ENCODE data around the gene FRG1.
"Not testable (repeated sequence)": the region's sequence is repeated elsewhere in the genome, so short reads cannot be mapped to it uniquely, and the experiment has no call there.

FRG1 gene

GRCh38 chr4:189940178-189941004 is at the start of gene FRG1:
FRG1 (plus strand) TSS chr4:189940872; CDS start chr4:189941010, 138 bp downstream.
- peak; percentile 96 for DNase-seq

GRCh38 chr4:189897667-189898066 is 43.0 kb upstream of the FRG1 start:
- no peak for DNase-seq

- DNase-seq, result not testable (repeated sequence)
Measured at GRCh38 chr4:189899481-189900015, 41.1 kb upstream of the FRG1 start.

- peak; percentile 22 for DNase-seq
Measured at GRCh38 chr4:189904420-189905027, 36.1 kb upstream of the FRG1 start.

GRCh38 chr4:189912170-189912569 is 28.5 kb upstream of the FRG1 start:
- DNase-seq, result no peak

GRCh38 chr4:189917161-189917891 is 23.3 kb upstream of the FRG1 start:
- DNase-seq, result no peak

- no peak for DNase-seq
Measured at GRCh38 chr4:189921058-189921457, 19.6 kb upstream of the FRG1 start.

- DNase-seq, result not testable (repeated sequence)
Measured at GRCh38 chr4:189926742-189927141, 13.9 kb upstream of the FRG1 start.

- DNase-seq, result no peak
Measured at GRCh38 chr4:189941005-189941450, 356 bp downstream of the FRG1 start.

- DNase-seq, result not testable (repeated sequence)
Measured at GRCh38 chr4:189942412-189942811, 1.7 kb downstream of the FRG1 start.

GRCh38 chr4:189944077-189944476 is 3.4 kb downstream of the FRG1 start:
- not testable (repeated sequence) for DNase-seq

- not testable (repeated sequence) for DNase-seq
Measured at GRCh38 chr4:189946906-189947305, 6.2 kb downstream of the FRG1 start.

GRCh38 chr4:189948486-189948885 is 7.8 kb downstream of the FRG1 start:
- not testable (repeated sequence) for DNase-seq

GRCh38 chr4:189969291-189969690 is 28.6 kb downstream of the FRG1 start:
- DNase-seq, result not testable (repeated sequence)

- DNase-seq, result no peak
Measured at GRCh38 chr4:189973646-189974045, 33.0 kb downstream of the FRG1 start.

- DNase-seq, result no peak
Measured at GRCh38 chr4:189974056-189974455, 33.4 kb downstream of the FRG1 start.

GRCh38 chr4:189979196-189980047 is 38.8 kb downstream of the FRG1 start:
- DNase-seq, result no peak

GRCh38 chr4:189980292-189980691 is 39.6 kb downstream of the FRG1 start:
- DNase-seq, result not testable (repeated sequence)

- no peak for DNase-seq
Measured at GRCh38 chr4:189981970-189982369, 41.3 kb downstream of the FRG1 start.

GRCh38 chr4:189983916-189984526 is 43.3 kb downstream of the FRG1 start:
- DNase-seq, result not testable (repeated sequence)

- not testable (repeated sequence) for DNase-seq
Measured at GRCh38 chr4:189984661-189985060, 44.0 kb downstream of the FRG1 start.

Data from activated CD4-positive, alpha-beta T cell treated with anti-CD3 and anti-CD28 coated beads, Interleukin-2, amount 50 U/mL, for 1 hour (primary cell).